ENCODE data around the gene PEX5. TPM values are rescaled to one million over a fixed set of nuclear protein-coding genes. Genes with fewer than 3 reads are reported as not detected.

Gene PEX5
- total and polyA plus RNA-seq, 2 experiments from 2014 or later = 7.5 to 72.0 TPM

GRCh38 chr12:7146906-7147305 is 42.6 kb upstream of the PEX5 start:
- ATAC-seq (no peak), DNase-seq (ENCODE audit: low spot score) (no peak)
- Mint-ChIP-seq H3K4me3 (no peak overlapping the region), H3K27me3 (ENCODE audit: insufficient read depth, low read depth, poor library complexity) (peaks cover 4% of the 10 kb centered on the region), H3K4me1 (no peaks in the 10 kb centered on the region), H3K36me3 (ENCODE audit: low read depth) (peaks cover 15% of the 10 kb centered on the region), H3K9me3 (no peaks in the 10 kb centered on the region; the same call in 2 of the 3 replicates), H3K27ac (no peak overlapping the region)
- Histone ChIP-seq H3K27me3 (ENCODE audit: insufficient read depth) (no peaks in the 10 kb centered on the region), H3K36me3 (ENCODE audit: insufficient read depth) (no peaks in the 10 kb centered on the region; the same call in 1 of the 2 replicates), H3F3A (replicated peaks; ENCODE audit: low read depth) (no peaks in the 10 kb centered on the region), H3K4me1 (ENCODE audit: insufficient read depth) (no peaks in the 10 kb centered on the region), H3K4me2 (no peak overlapping the region), H4K20me1 (replicated peaks; ENCODE audit: insufficient read depth) (no peaks in the 10 kb centered on the region; the same call in 1 of the 2 replicates), H3K79me2 (replicated peaks; ENCODE audit: insufficient read depth) (no peaks in the 10 kb centered on the region), H3K9me2 (ENCODE audit: insufficient read depth) (no peaks in the 10 kb centered on the region), H2AFZ (no peak overlapping the region), H3K27ac (ENCODE audit: low read depth) (no peak overlapping the region), H3K4me3 (no peak overlapping the region)
- TF ChIP-seq JUNB (IDR thresholded peaks at IDR 0.05; ENCODE audit: unreplicated experiment) (no peak), STAT1 (IDR thresholded peaks at IDR 0.05; ENCODE audit: unreplicated experiment) (no peak), EZH2 (IDR thresholded peaks at IDR 0.05; ENCODE audit: low read depth, unreplicated experiment) (no peak), ZNF462 (CRISPR knock-in tag; IDR thresholded peaks at IDR 0.05) (no peak), CTCF (conservative IDR thresholded peaks at IDR 0.05; ENCODE audit: low read depth in 2 of 2) (no peak), ZNF331 (CRISPR knock-in tag; IDR thresholded peaks at IDR 0.05; ENCODE audit: low read depth) (no peak), POLR2AphosphoS5 (IDR thresholded peaks at IDR 0.05; ENCODE audit: low read depth) (no peak), REST (IDR thresholded peaks at IDR 0.05; ENCODE audit: unreplicated experiment) (no peak), CREB1 (CRISPR knock-in tag; IDR thresholded peaks at IDR 0.05; ENCODE audit: low read depth) (no peak), ZNF114 (CRISPR knock-in tag; IDR thresholded peaks at IDR 0.05) (no peak), NANOG (IDR thresholded peaks at IDR 0.05; ENCODE audit: borderline replicate concordance) (no peak), EZH2phosphoT487 (IDR thresholded peaks at IDR 0.05; ENCODE audit: unreplicated experiment) (no peak), ETS1 (IDR thresholded peaks at IDR 0.05) (no peak)
